B cell (primary cell): ENCODE measurements around the gene CDH13.

Source experiments
- CTCF ChIP-seq: fragments of 200-600 bp; IDR thresholded peaks from one replicate; pipeline ENCODE4 v1.8.0; 2022; ENCODE audit warnings: antibody characterized with exemption, mild to moderate bottlenecking
- EZH2 ChIP-seq: IDR thresholded peaks from 2 replicates; pipeline ENCODE4 v1.6.1; 2012; ENCODE audit warnings: borderline replicate concordance, low read depth, mild to moderate bottlenecking, moderate library complexity, low read length; ENCODE audit not compliant: insufficient read depth, poor library complexity, severe bottlenecking

GRCh38 chr16:82744958-82745357, 118.2 kb downstream of the CDH13 start:
- TF ChIP-seq CTCF (no peak), EZH2 (no peak)
